H1 (cell line): ENCODE data around the gene PNLIPRP1. TPM values are rescaled to one million over a fixed set of nuclear protein-coding genes. Genes with fewer than 3 reads are reported as not detected.

Experiments
- CTCF ChIA-PET: fragments of 300-600 bp; sonication (Branson Sonifier 250); formaldehyde crosslinking; loops from one replicate; lab custom pipeline; 2021; ENCODE audit not compliant: partially characterized antibody; lab: Charles Lee
- POLR2A ChIA-PET: fragments of 300-600 bp; sonication (Branson Sonifier 250); formaldehyde crosslinking; loops from one replicate; lab custom pipeline; 2021; ENCODE audit warnings: inconsistent platforms; ENCODE audit not compliant: partially characterized antibody; lab: Charles Lee
- DNase-seq, 2 experiments: peaks; one replicate each; pipeline versions ENCODE4 v3.0.0 to v3.0.0-alpha.2; 2010 to 2022; ENCODE audit warnings: low spot score in 2 of 2, low read depth in 1 of 2, mixed read lengths in 1 of 2
- FAIRE-seq: peaks from 2 replicates; lab custom pipeline; 2011; peaks lifted over from hg19 to GRCh38; lab: Jason Lieb, UNC
- H2AFZ ChIP-seq: 2 replicates; pipeline ENCODE4 v1.8.1; 2012; ENCODE audit warnings: low read length, inconsistent platforms
- H2AK5ac ChIP-seq: 2 replicates; pipeline ENCODE4 v1.6.1; 2013; ENCODE audit warnings: low read depth, low read length
- H2BK120ac ChIP-seq: replicated peaks from 2 replicates; pipeline ENCODE3; 2013; ENCODE audit warnings: low read depth, low read length, inconsistent platforms
- H2BK12ac ChIP-seq: 2 replicates; pipeline ENCODE4 v1.6.1; 2013; ENCODE audit warnings: low read depth, low read length
- H2BK15ac ChIP-seq: 2 replicates; pipeline ENCODE4 v1.6.1; 2013; ENCODE audit warnings: low read length
- H2BK20ac ChIP-seq: 2 replicates; pipeline ENCODE4 v1.6.1; 2013; ENCODE audit warnings: low read length
- H2BK5ac ChIP-seq: 2 replicates; pipeline ENCODE4 v1.6.1; 2013; ENCODE audit warnings: low read depth, low read length
- H3K14ac ChIP-seq: 2 replicates; pipeline ENCODE4 v1.6.1; 2013; ENCODE audit warnings: inconsistent platforms; ENCODE audit not compliant: insufficient read length
- H3K18ac ChIP-seq: 2 replicates; pipeline ENCODE4 v1.6.1; 2013; ENCODE audit warnings: low read length; ENCODE audit errors: extremely low read depth
- H3K23ac ChIP-seq: 2 replicates; pipeline ENCODE4 v1.6.1; 2013; ENCODE audit warnings: inconsistent platforms; ENCODE audit not compliant: insufficient read length
- H3K23me2 ChIP-seq: 2 replicates; pipeline ENCODE4 v1.6.1; 2013; ENCODE audit warnings: low read depth, low read length
- H3K27ac ChIP-seq: 2 replicates; pipeline ENCODE4 v1.6.1; 2011; ENCODE audit warnings: low read depth, low read length, inconsistent platforms
- H3K27me3 ChIP-seq, 4 experiments: replicated peaks in 1 of 4; 1 replicate in 1 of 4; 2 replicates in 3 of 4; pipeline versions ENCODE4 v1.6.1 to v1.8.1; 2011 to 2013; ENCODE audit warnings: low read length in 3 of 4, mild to moderate bottlenecking in 3 of 4, inconsistent platforms in 2 of 4, mixed read lengths in 2 of 4, moderate library complexity in 1 of 4; ENCODE audit not compliant: control insufficient read depth in 3 of 4, insufficient read depth in 3 of 4; ENCODE audit errors: extremely low read depth in 1 of 4
- H3K36me3 ChIP-seq, 4 experiments: 2 replicates each; pipeline versions ENCODE4 v1.6.1 to v1.8.1; 2011 to 2013; ENCODE audit warnings: mild to moderate bottlenecking in 4 of 4, low read length in 3 of 4, moderate library complexity in 2 of 4, control low read depth in 1 of 4, inconsistent platforms in 1 of 4; ENCODE audit not compliant: insufficient read depth in 4 of 4, control insufficient read depth in 2 of 4
- H3K4ac ChIP-seq: replicated peaks from 2 replicates; pipeline ENCODE3; 2013; ENCODE audit warnings: low read length, low read depth, mixed read lengths, inconsistent platforms; ENCODE audit not compliant: insufficient read length
- H3K4me1 ChIP-seq, 4 experiments: replicated peaks in 1 of 4; 1 replicate in 1 of 4; 2 replicates in 3 of 4; pipeline versions ENCODE4 v1.6.1 to v1.8.1; 2011 to 2013; ENCODE audit warnings: low read length in 3 of 4, inconsistent platforms in 2 of 4, mixed read lengths in 1 of 4; ENCODE audit not compliant: insufficient read depth in 4 of 4, control insufficient read depth in 3 of 4
- H3K4me2 ChIP-seq, 2 experiments: 2 replicates each; pipeline versions ENCODE4 v1.6.1 to v1.8.1; 2011 to 2013; ENCODE audit warnings: low read depth in 2 of 2, low read length in 2 of 2, control low read depth in 1 of 2, inconsistent platforms in 1 of 2, mild to moderate bottlenecking in 1 of 2; ENCODE audit not compliant: insufficient read depth in 1 of 2
- H3K4me3 ChIP-seq, 4 experiments: fragments of 200-600, 300-600 bp in 1 of 4; sonication (generic), shearing (Covaris generic), sonication (Bioruptor Twin) in 1 of 4; 2 replicates each; pipeline versions ENCODE4 v1.5.1 to v1.8.1; 2011 to 2016; ENCODE audit warnings: low read length in 4 of 4, low read depth in 3 of 4, control low read depth in 2 of 4, inconsistent platforms in 2 of 4, mild to moderate bottlenecking in 2 of 4, mixed read lengths in 1 of 4, moderate library complexity in 1 of 4; ENCODE audit not compliant: insufficient read depth in 2 of 4; ENCODE audit errors: extremely low read depth in 1 of 4
- H3K56ac ChIP-seq: replicated peaks from 2 replicates; pipeline ENCODE3; 2013; ENCODE audit warnings: low read depth, mild to moderate bottlenecking, mixed read lengths, low read length, inconsistent platforms; ENCODE audit not compliant: insufficient read length
- H3K79me1 ChIP-seq: 2 replicates; pipeline ENCODE4 v1.6.1; 2013; ENCODE audit warnings: low read depth, low read length, control low read depth
- H3K79me2 ChIP-seq, 2 experiments: 2 replicates each; pipeline versions ENCODE4 v1.6.1 to v1.8.1; 2012 to 2013; ENCODE audit warnings: low read length in 2 of 2, mild to moderate bottlenecking in 2 of 2, inconsistent platforms in 1 of 2; ENCODE audit not compliant: insufficient read depth in 2 of 2, control insufficient read depth in 1 of 2
- H3K9ac ChIP-seq, 4 experiments: replicated peaks in 1 of 4; 1 replicate in 1 of 4; 2 replicates in 3 of 4; pipeline versions ENCODE4 v1.6.1 to v1.8.1; 2011 to 2013; ENCODE audit warnings: low read depth in 3 of 4, low read length in 3 of 4, control low read depth in 2 of 4, mild to moderate bottlenecking in 2 of 4, moderate library complexity in 2 of 4, inconsistent platforms in 1 of 4; ENCODE audit errors: extremely low read depth in 1 of 4
- H3K9me3 ChIP-seq, 2 experiments: 2 replicates each; pipeline versions ENCODE4 v1.6.1 to v1.8.1; 2012 to 2013; ENCODE audit warnings: mild to moderate bottlenecking in 2 of 2, moderate library complexity in 2 of 2, control low read depth in 1 of 2, inconsistent platforms in 1 of 2, low read depth in 1 of 2, low read length in 1 of 2, mixed read lengths in 1 of 2; ENCODE audit not compliant: insufficient read depth in 2 of 2
- H4K20me1 ChIP-seq, 2 experiments: replicated peaks in 1 of 2; 2 replicates each; pipeline versions ENCODE3 to v1.8.1; 2011 to 2013; ENCODE audit warnings: inconsistent platforms in 2 of 2, low read length in 2 of 2, mild to moderate bottlenecking in 1 of 2; ENCODE audit not compliant: insufficient read depth in 2 of 2, control insufficient read depth in 1 of 2
- H4K5ac ChIP-seq: 2 replicates; pipeline ENCODE4 v1.6.1; 2013; ENCODE audit warnings: low read length, low read depth, mixed read lengths, inconsistent platforms; ENCODE audit not compliant: insufficient read length
- H4K8ac ChIP-seq: 2 replicates; pipeline ENCODE4 v1.8.0; 2013; ENCODE audit warnings: mild to moderate bottlenecking, moderate library complexity, low read length, inconsistent platforms; ENCODE audit not compliant: insufficient read depth; ENCODE audit errors: extremely low read depth
- H4K91ac ChIP-seq: replicated peaks from 2 replicates; pipeline ENCODE3; 2013; ENCODE audit warnings: low read length, mixed read lengths, inconsistent platforms; ENCODE audit not compliant: insufficient read length
- CBX8 ChIP-seq: fragments of 300-800, 300-1000 bp; sonication (generic); IDR thresholded peaks from 2 replicates; pipeline ENCODE4 v1.7.1; 2016; ENCODE audit warnings: low read depth, low read length, borderline replicate concordance
- EGR1 ChIP-seq: IDR thresholded peaks from 2 replicates; pipeline ENCODE4 v1.6.1; 2011; ENCODE audit warnings: low read depth, low read length, borderline replicate concordance
- GABPA ChIP-seq: IDR thresholded peaks from 2 replicates; pipeline ENCODE4 v1.6.1; 2011; ENCODE audit warnings: mild to moderate bottlenecking, low read length, moderate library complexity, borderline replicate concordance; ENCODE audit not compliant: insufficient read depth
- JUND ChIP-seq: IDR thresholded peaks from 2 replicates; pipeline ENCODE4 v1.6.1; 2011; ENCODE audit warnings: mild to moderate bottlenecking, improper control_type of control experiment, low read length
- KDM4A ChIP-seq: IDR thresholded peaks from one replicate; pipeline ENCODE4 v1.7.1; 2012; ENCODE audit warnings: low read depth, mild to moderate bottlenecking, moderate library complexity, low read length, inconsistent platforms; ENCODE audit not compliant: severe bottlenecking
- RNF2 ChIP-seq: fragments of 200-900, 300-1000 bp; sonication (generic); IDR thresholded peaks from 2 replicates; pipeline ENCODE4 v1.7.1; 2016; ENCODE audit warnings: borderline replicate concordance, low read depth, mild to moderate bottlenecking, antibody characterized with exemption, low read length; ENCODE audit not compliant: poor library complexity, severe bottlenecking; ENCODE audit errors: missing control alignments
- SUZ12 ChIP-seq: fragments of 200-600 bp; sonication (generic); IDR thresholded peaks from 2 replicates; pipeline ENCODE4 v1.6.1; 2012; ENCODE audit warnings: mild to moderate bottlenecking, inconsistent platforms, low read length, moderate library complexity, mixed read lengths
- TBP ChIP-seq: IDR thresholded peaks from 2 replicates; pipeline ENCODE4 v1.6.1; 2011; ENCODE audit warnings: low read depth, low read length, improper control_type of control experiment
- TCF12 ChIP-seq: IDR thresholded peaks from 2 replicates; pipeline ENCODE4 v1.6.1; 2011; ENCODE audit warnings: low read depth, mild to moderate bottlenecking, low read length
- WGBS, 2 experiments: shearing (Covaris generic) in 1 of 2; methylation state at CpG; one replicate each; pipeline versions ENCODE4 v1.1.6 to v1.1.7; 2013 to 2015; ENCODE audit warnings: low lambda C conversion rate in 2 of 2, mixed read lengths in 2 of 2, inconsistent platforms in 1 of 2, low coverage in 1 of 2, missing lambda C conversion rate in 1 of 2; ENCODE audit not compliant: insufficient replicate concordance in 2 of 2, insufficient coverage in 1 of 2, insufficient read length in 1 of 2; ENCODE audit errors: extremely low coverage in 1 of 2, missing lambda C conversion rate in 1 of 2; 5-methylcytosine and 5-hydroxymethylcytosine counted together
- polyA plus RNA-seq, 7 experiments: library from polyadenylated mRNA; depleted of rRNA in 3 of 7; stranded (reverse) in 5 of 7; unstranded in 2 of 7; fragments of >200 nt in 5 of 7; fragments of 200-250 nt in 2 of 7; gene quantifications; 1 replicate in 5 of 7; 2 replicates in 1 of 7; 4 replicates in 1 of 7; pipeline versions ENCODE4 v1.2.1 to v1.2.3, GENCODE V29; 2011 to 2013; ENCODE audit warnings: missing spikeins in 2 of 7, mixed read lengths in 2 of 7
- total RNA-seq: library from RNA; stranded (reverse); fragmentation: NEBNext Ultra II Directional; extraction: Animal tissue kit (Norgen Biotek cat#: 25700); gene quantifications from 2 replicates; pipeline ENCODE4 v1.2.1, GENCODE V29; 2021
- TF ChIP-seq, protein P1 (sequence below): IDR thresholded peaks from 2 replicates; pipeline ENCODE4 v1.6.1; 2012; ENCODE audit warnings: inconsistent platforms

PNLIPRP1 gene
- total and polyA plus RNA-seq, 2 of the 8 experiments (the other 6 are each of a cell fraction or from before 2014, with no cell fraction given): not detected

DNA sequence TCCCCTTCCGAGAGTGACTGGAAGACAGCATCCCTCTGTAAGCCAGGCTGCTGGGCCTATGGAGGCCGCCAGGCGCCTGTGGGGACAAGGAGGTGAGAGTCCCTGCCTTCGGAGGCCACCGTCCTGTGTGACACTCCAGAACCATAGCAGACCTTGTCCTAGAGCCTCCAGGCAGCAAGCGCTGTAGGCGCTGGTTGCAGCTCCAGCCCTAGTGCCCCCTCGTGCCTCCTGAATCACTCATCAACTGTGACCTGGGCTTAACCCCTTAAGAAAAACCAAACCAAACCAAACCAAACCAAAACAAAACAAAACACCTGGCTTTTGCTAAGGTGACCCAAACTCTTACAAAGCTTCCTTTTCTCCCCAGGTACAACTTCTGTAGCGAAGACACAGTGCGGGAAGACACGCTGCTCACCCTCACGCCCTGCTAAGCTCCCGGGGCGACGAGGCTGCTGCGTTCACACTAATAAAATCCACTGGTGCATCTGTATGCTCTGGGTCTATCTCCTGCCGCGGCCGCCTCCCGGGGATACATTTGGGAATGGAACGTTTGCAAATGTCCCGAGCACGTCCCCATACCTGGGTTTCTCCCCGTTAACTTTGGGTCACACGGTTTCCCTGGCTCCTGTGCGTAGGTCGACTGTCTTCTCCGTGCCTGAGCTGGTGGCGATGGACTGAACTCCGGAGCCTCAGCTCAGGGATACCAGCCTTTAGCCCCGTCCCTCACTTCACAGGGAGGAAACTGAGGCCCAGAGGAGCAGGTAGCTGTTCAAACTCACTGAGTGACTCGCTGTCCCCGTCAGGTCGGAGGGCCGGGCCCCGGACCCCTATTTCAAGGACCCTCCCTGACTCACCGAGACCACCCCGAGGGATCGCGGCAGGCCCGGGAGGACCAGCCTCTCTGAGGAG is 18.2 kb downstream of the PNLIPRP1 start:
- no peaks in the 10 kb centered on the region for H3K79me2 ChIP-seq
- TF ChIP-seq GABPA (no peak), TBP (no peak), EGR1 (no peak), RNF2 (no peak), CBX8 (no peak), KDM4A (peak; percentile 97), TCF12 (no peak), SUZ12 (peak; percentile 43; the same call in 1 of the 2 replicates), JUND (no peak)
- TF ChIP-seq, protein P1, sequence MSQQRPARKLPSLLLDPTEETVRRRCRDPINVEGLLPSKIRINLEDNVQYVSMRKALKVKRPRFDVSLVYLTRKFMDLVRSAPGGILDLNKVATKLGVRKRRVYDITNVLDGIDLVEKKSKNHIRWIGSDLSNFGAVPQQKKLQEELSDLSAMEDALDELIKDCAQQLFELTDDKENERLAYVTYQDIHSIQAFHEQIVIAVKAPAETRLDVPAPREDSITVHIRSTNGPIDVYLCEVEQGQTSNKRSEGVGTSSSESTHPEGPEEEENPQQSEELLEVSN: peak; percentile 9; the same call in 1 of the 2 replicates

More for the DNA sequence above, 18.2 kb downstream of the PNLIPRP1 start:
- H4K91ac ChIP-seq: peak overlapping the region; percentile 65
- H3K23me2 ChIP-seq: no peaks in the 10 kb centered on the region; the same call in 1 of the 2 replicates
- H2BK5ac ChIP-seq: no peak overlapping the region
- H3K9me3 ChIP-seq: peaks cover 3 to 4% of the 10 kb centered on the region in 2 experiments; a peak in 1 of 4 replicates
- peaks cover 0 to 9% (median 3%) of the 10 kb centered on the region in 4 experiments; a peak in 4 of 7 replicates for H3K4me1 ChIP-seq
- peak overlapping the region; percentile 20 to 75 (median 70) for H3K4me3 ChIP-seq
- FAIRE-seq (no peak), DNase-seq (peak in 1 of 2 experiments; percentile 65)
- H4K5ac ChIP-seq: no peak overlapping the region
- 33% methylated on average over 40 of the region's 41 CpGs; no CpG with 5 or more reads in 1 of the 2 experiments for WGBS, 2 experiments
- no peaks in the 10 kb centered on the region for H4K20me1 ChIP-seq
- H3K56ac ChIP-seq: no peak overlapping the region
- no peak overlapping the region for H2AK5ac ChIP-seq
- no peak overlapping the region for H4K8ac ChIP-seq
- H3K36me3 ChIP-seq: no peaks in the 10 kb centered on the region
- H3K9ac ChIP-seq: peak overlapping the region in 1 of 4 experiments; percentile 20; a peak in 1 of 7 replicates
- H3K4ac ChIP-seq: no peak overlapping the region
- H3K27ac ChIP-seq: no peak overlapping the region
- no peak overlapping the region for H2BK20ac ChIP-seq
- H2BK15ac ChIP-seq: no peak overlapping the region
- H2BK12ac ChIP-seq: no peak overlapping the region
- H3K27me3 ChIP-seq: peaks cover 0 to 12% (median 10%) of the 10 kb centered on the region in 4 experiments; a peak in 5 of 7 replicates
- no peak overlapping the region for H3K18ac ChIP-seq
- no peaks in the 10 kb centered on the region for H3K79me1 ChIP-seq
- H2AFZ ChIP-seq: peak overlapping the region; percentile 96
- H2BK120ac ChIP-seq: no peak overlapping the region
- CTCF ChIA-PET: interaction anchor here (0.7 to 1.3 kb wide), 5 partner anchors 10 to 181 kb away, joined by 3 to 6 read pairs (median 3); no protein-coding TSS in a partner anchor
- H3K4me2 ChIP-seq: peak overlapping the region; percentile 68 to 97
- no peak overlapping the region for H3K23ac ChIP-seq
- no peak overlapping the region for H3K14ac ChIP-seq
- POLR2A ChIA-PET: no interaction called here
